GM23248 (cell line): Measurements from ENCODE around the gene GAB4.

ENCODE experiments used
- EZH2 ChIP-seq: fragments of 200-600 bp; sonication (generic); IDR thresholded peaks from 2 replicates; pipeline ENCODE4 v1.6.1; 2018; ENCODE audit warnings: antibody characterized with exemption, mild to moderate bottlenecking; ENCODE audit not compliant: insufficient read depth, poor library complexity, severe bottlenecking
- EZH2phosphoT487 ChIP-seq: fragments of 200-600 bp; sonication (generic); IDR thresholded peaks from 2 replicates; pipeline ENCODE4 v1.6.1; 2018; ENCODE audit warnings: antibody characterized with exemption, moderate library complexity, mild to moderate bottlenecking, low read depth; ENCODE audit not compliant: insufficient read depth

- TF ChIP-seq EZH2phosphoT487: no peak
- no peak for TF ChIP-seq EZH2
Measured at GRCh38 chr22:16964366-16964765, 43.7 kb downstream of the GAB4 start.
